Measurements from ENCODE around the gene CFAP210. TPM values are rescaled to one million over a fixed set of nuclear protein-coding genes. Genes with fewer than 3 reads are reported as not detected.
A peak's percentile ranks its signal among the peaks of the same experiment; 100 is the strongest.

Gene CFAP210
- total and polyA plus RNA-seq, 9 of the 15 experiments (the other 6 are each of a cell fraction or from before 2014, with no cell fraction given): 0.75 to 3.6 (median 1.3) TPM

DNA sequence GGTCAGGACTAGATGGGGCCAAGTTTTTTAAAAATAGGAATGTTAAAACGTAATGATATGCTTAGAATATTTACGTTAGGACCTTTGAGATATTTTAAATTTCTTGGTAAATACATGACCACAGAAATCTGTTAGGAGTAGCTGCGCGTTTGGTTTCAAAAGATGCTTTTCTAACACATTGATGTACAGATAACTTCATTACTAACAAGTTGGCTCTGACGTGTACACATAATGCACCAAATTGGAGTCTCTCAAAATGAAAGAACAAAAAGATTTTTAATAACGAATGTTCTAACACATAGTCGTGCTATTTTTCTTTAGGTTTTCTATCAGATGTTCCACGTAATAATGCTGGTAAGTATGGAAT is 672 bp upstream of the CFAP210 start (continued):
- no peak for TF ChIP-seq NR2C2 (CRISPR knock-in tag; IDR thresholded peaks at IDR 0.05)
- no peak for TF ChIP-seq NR2C2 (tag; IDR thresholded peaks at IDR 0.05)
- TF ChIP-seq TFAM (CRISPR knock-in tag; conservative IDR thresholded peaks at IDR 0.05): no peak
- peak; percentile 8; the same call in 1 of the 2 replicates for TF ChIP-seq TGIF2 (CRISPR knock-in tag; IDR thresholded peaks at IDR 0.05)
- TF ChIP-seq NONO (IDR thresholded peaks at IDR 0.05; ENCODE audit: low read depth in 2 of 2, low read length in 1 of 2): 0 out of 4 replicates have a peak, but pooled peaks of 1 of the 2 experiments have one; percentile 2
- TF ChIP-seq SMARCE1 (IDR thresholded peaks at IDR 0.05): peak; percentile 26; the same call in 1 of the 2 replicates

DNA sequence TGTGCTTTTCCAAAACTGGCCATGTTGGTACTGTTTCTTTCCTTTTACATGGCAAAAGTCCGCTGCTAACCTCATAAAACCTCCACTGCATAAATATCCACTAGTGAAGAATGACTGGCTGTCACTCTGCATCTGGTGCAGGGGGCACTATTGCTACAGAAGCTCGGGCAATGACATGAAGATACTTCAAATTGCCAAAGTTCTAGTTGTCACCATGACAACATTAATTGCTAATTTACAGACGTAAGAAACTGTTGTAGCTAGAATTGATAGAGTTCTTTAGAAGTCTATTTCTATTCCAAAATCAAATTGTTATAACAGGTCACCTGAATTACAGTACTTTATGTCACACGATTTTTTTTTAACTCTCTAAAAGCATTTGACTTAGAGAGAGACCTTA is 845 bp downstream of the CFAP210 start:
- WGBS (ENCODE audit: insufficient coverage, low coverage, missing lambda C conversion rate): 8% methylated on average over 4 of the region's 4 CpGs
- in situ Hi-C loops (cut with MboI): loop anchor here (5.0 kb wide), 1 partner anchor 106 kb away; no protein-coding TSS in a partner anchor
- peak overlapping the region; percentile 76 for H3K4me3 ChIP-seq
- ATAC-seq: no peak
- H2AFZ ChIP-seq (ENCODE audit: low read depth, low read length): peak overlapping the region; percentile 97
- no peaks in the 10 kb centered on the region for H3K27me3 ChIP-seq (ENCODE audit: control insufficient read depth in 2 of 2, insufficient read depth in 2 of 2, low read length in 2 of 2)
- H4K20me1 ChIP-seq (replicated peaks; ENCODE audit: control insufficient read depth, insufficient read depth, low read length): no peaks in the 10 kb centered on the region
- H3K36me3 ChIP-seq (ENCODE audit: control insufficient read depth, insufficient read depth, low read length): peaks cover 20% of the 10 kb centered on the region
- peak in 2 of 4 experiments; percentile 27 to 43 for DNase-seq (ENCODE audit: extremely low read depth in 1 of 4, low spot score in 3 of 4)
- H3K4me2 ChIP-seq (ENCODE audit: insufficient read depth, low read length): peak overlapping the region; percentile 97; the same call in 1 of the 2 replicates
- H3K9me3 ChIP-seq (replicated peaks; ENCODE audit: control insufficient read depth, insufficient read depth, low read depth, low read length): peaks cover 2% of the 10 kb centered on the region; the same call in 1 of the 2 replicates
- no peaks in the 10 kb centered on the region for H3K9me1 ChIP-seq (ENCODE audit: control insufficient read depth, insufficient read depth, low read length)
- H3K27ac ChIP-seq (ENCODE audit: extremely low read depth, low read depth, low read length): no peak overlapping the region
- peak; percentile 49 for FAIRE-seq
- intact Hi-C loops (cut with micrococcal nuclease): loop anchor here (5.0 kb wide), 1 partner anchor 56 kb away; no protein-coding TSS in a partner anchor
- ChIA-PET POLR2A (interaction anchor here (0.8 to 5.3 kb wide), 6 partner anchors 10 to 71 kb away, joined by 3 to 45 read pairs (median 8); no protein-coding TSS in a partner anchor), CTCF (ENCODE audit: low intra/inter-chr PET ratio) (no interaction called here)
- peak overlapping the region in 1 of 2 experiments; percentile 88; a peak in 1 of 4 replicates for H3K9ac ChIP-seq (ENCODE audit: insufficient read depth in 1 of 2, low read depth in 2 of 2, low read length in 2 of 2)
- H3K4me1 ChIP-seq (replicated peaks in 1 of 2; ENCODE audit: control insufficient read depth in 2 of 2, insufficient read depth in 2 of 2, low read length in 2 of 2): peaks cover 9 to 14% of the 10 kb centered on the region in 2 experiments
- peaks cover 15% of the 10 kb centered on the region for H3K79me2 ChIP-seq (ENCODE audit: control insufficient read depth, insufficient read depth, low read length)
- TSS peak; percentile 67 for BruUV-seq (replicated peaks)
- TF ChIP-seq RAD21 (CRISPR knock-in tag; conservative IDR thresholded peaks at IDR 0.05 in 1 of 2, IDR thresholded peaks at IDR 0.05 in 1 of 2) (peak in 1 of 2 experiments; percentile 45; a peak in 2 of 4 replicates), XRCC5 (IDR thresholded peaks at IDR 0.05; ENCODE audit: low read depth, low read length) (no peak), NFE2 (IDR thresholded peaks at IDR 0.05; ENCODE audit: low read depth) (0 out of 2 replicates have a peak, but pooled peaks have one; percentile 9), MEIS2 (IDR thresholded peaks at IDR 0.05; ENCODE audit: partially characterized antibody) (peak; percentile 46), HDAC8 (tag; IDR thresholded peaks at IDR 0.05) (no peak)
- TF ChIP-seq, protein P1, sequence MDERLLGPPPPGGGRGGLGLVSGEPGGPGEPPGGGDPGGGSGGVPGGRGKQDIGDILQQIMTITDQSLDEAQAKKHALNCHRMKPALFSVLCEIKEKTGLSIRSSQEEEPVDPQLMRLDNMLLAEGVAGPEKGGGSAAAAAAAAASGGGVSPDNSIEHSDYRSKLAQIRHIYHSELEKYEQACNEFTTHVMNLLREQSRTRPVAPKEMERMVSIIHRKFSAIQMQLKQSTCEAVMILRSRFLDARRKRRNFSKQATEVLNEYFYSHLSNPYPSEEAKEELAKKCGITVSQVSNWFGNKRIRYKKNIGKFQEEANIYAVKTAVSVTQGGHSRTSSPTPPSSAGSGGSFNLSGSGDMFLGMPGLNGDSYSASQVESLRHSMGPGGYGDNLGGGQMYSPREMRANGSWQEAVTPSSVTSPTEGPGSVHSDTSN (CRISPR knock-in tag; IDR thresholded peaks at IDR 0.05; ENCODE audit: low read depth): no peak
- TF ChIP-seq, protein P1 (tag; conservative IDR thresholded peaks at IDR 0.05; ENCODE audit: low read depth): peak; percentile 38; the same call in 1 of the 2 replicates
- TF ChIP-seq, protein P2, sequence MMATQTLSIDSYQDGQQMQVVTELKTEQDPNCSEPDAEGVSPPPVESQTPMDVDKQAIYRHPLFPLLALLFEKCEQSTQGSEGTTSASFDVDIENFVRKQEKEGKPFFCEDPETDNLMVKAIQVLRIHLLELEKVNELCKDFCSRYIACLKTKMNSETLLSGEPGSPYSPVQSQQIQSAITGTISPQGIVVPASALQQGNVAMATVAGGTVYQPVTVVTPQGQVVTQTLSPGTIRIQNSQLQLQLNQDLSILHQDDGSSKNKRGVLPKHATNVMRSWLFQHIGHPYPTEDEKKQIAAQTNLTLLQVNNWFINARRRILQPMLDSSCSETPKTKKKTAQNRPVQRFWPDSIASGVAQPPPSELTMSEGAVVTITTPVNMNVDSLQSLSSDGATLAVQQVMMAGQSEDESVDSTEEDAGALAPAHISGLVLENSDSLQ (IDR thresholded peaks at IDR 0.05): peak; percentile 77
- TF ChIP-seq, protein P3, sequence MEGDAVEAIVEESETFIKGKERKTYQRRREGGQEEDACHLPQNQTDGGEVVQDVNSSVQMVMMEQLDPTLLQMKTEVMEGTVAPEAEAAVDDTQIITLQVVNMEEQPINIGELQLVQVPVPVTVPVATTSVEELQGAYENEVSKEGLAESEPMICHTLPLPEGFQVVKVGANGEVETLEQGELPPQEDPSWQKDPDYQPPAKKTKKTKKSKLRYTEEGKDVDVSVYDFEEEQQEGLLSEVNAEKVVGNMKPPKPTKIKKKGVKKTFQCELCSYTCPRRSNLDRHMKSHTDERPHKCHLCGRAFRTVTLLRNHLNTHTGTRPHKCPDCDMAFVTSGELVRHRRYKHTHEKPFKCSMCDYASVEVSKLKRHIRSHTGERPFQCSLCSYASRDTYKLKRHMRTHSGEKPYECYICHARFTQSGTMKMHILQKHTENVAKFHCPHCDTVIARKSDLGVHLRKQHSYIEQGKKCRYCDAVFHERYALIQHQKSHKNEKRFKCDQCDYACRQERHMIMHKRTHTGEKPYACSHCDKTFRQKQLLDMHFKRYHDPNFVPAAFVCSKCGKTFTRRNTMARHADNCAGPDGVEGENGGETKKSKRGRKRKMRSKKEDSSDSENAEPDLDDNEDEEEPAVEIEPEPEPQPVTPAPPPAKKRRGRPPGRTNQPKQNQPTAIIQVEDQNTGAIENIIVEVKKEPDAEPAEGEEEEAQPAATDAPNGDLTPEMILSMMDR (IDR thresholded peaks at IDR 0.05 in 2 of 3, conservative IDR thresholded peaks at IDR 0.05 in 1 of 3; ENCODE audit: insufficient read depth in 2 of 3, low read depth in 1 of 3, low read length in 3 of 3): peak in 2 of 3 experiments; percentile 43 to 50; a peak in 3 of 6 replicates
